GM12864 (cell line): ENCODE data around the gene NCF1.
"Not testable (repeated sequence)": the region's sequence is repeated elsewhere in the genome, so short reads cannot be mapped to it uniquely, and the experiment has no call there.

Source experiments
- DNase-seq: peaks from one replicate; pipeline ENCODE4 v3.0.0-alpha.2; 2011; ENCODE audit warnings: low read depth
- H3K4me3 ChIP-seq: 2 replicates; pipeline ENCODE4 v1.5.1; 2011; ENCODE audit warnings: mild to moderate bottlenecking, low read depth, low read length, control low read depth

Gene NCF1

DNA sequence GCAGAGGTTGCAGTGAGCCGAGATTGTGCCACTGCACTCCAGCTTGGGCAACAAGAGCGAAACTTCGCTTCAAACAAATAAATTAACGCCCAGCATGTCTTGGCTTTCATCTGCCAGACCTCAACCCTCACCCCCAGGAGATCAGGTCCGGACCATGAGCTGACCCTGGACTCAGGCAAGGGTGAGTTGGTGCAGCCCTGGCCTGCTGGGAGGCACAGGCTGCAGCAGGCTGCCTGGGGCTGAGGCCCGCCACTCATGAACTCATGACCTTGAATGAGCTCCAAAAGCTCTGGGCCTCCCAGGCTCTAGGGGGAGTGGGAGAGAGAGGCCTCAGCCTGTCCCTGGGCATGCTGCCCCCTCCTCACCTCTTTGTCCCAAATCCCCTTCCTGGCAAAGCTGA, 1.7 kb upstream of the NCF1 start:
- not testable (repeated sequence) for H3K4me3 ChIP-seq, DNase-seq

DNA sequence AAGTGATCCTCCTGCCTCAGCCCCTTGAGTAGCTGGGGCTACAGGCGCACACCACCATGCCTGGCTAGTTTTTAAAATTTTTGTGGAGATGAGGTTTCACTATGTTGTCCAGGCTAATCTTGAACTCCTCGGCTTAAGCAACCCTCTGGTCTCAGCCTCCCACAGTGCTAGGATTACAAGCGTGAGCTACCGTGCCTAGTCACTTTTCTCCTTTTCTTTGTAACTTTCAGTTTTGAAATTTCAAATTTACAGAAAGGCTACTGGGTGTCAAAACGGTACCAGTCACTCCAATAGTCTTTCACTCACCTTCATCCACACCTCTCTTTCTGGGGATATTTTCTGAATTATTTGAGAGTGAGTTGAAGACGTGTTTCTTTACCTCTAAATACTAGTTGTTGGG, 1.3 kb downstream of the NCF1 start:
- H3K4me3 ChIP-seq, DNase-seq: not testable (repeated sequence)

DNA sequence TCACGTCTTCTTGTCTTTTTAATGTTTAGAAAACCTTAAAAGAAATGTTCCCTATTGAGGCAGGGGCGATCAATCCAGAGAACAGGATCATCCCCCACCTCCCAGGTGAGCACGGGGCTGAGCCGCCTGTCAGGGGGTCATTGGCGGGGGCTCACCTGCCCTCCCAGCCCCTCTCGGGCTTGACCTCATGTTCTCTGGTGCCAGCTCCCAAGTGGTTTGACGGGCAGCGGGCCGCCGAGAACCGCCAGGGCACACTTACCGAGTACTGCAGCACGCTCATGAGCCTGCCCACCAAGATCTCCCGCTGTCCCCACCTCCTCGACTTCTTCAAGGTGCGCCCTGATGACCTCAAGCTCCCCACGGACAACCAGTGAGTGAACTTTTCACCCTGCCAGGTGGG, 5.2 kb downstream of the NCF1 start:
- not testable (repeated sequence) for H3K4me3 ChIP-seq, DNase-seq

DNA sequence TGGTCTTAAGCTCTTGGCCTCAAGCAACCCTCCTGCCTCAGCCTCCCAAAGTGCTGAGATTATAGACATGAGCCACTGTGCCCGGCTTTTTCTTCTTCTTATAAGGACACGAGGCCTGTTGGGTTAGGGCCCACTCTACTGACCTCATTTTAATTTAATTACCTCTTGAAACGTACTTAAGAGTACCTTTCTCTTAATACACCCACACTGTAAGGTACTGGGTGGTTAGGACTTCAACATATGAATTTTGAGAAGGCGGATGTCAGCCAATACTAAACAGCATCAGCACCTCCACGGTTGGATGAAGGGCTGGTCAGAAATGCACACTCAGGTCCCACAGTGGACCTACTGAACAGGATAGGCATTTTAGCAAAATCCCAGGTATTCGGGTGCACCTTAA, 7.9 kb downstream of the NCF1 start:
- not testable (repeated sequence) for DNase-seq, H3K4me3 ChIP-seq

DNA sequence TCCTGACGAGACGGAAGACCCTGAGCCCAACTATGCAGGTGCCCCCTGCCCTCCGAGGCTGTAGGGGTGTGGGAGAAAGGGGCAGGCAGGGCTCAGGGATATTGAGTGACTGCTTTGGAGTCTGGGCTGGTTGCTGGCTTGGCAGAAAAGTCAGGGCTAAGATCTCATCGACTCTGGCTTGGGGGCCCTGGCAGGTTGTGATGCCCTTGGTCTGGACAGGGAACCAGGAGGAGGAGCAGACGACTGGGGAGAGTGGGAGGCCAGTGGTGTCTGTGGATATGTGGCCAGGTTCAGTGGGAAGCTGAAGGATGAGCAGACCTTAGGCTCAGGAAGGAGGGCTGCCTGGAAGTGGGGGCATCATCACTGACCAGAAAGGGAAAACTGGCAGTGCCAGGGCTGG, 9.8 kb downstream of the NCF1 start:
- H3K4me3 ChIP-seq, DNase-seq: not testable (repeated sequence)

DNA sequence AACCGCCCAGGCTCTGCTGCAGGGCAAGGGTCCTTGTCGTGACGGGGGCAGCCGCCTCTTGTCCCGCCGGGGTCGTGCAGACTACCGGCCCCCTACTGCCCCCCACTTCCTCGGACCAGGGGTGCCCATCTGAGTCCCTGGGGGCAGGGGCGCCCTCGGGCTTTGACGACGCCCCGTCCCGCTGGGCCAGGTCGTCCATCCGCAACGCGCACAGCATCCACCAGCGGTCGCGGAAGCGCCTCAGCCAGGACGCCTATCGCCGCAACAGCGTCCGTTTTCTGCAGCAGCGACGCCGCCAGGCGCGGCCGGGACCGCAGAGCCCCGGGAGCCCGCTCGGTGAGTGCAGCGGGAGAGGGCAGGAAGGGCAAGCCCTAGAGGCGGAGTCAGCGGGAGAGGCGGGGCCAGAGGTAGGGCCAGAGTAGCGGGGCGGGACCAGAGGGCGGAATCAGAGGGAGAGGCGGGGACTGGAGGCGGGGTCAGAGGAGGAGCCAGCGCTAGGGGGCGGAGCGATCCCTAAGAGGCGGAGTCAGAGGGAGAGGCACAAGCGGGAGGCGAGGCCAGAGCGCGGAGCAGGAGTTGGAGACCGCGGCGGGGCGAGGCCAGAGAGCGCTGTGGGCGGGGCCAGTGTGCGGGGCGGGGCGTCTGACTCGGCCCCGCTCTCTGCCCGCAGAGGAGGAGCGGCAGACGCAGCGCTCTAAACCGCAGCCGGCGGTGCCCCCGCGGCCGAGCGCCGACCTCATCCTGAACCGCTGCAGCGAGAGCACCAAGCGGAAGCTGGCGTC, 14.7 kb downstream of the NCF1 start:
- peak overlapping the region; percentile 25; the same call in 1 of the 2 replicates for H3K4me3 ChIP-seq
- DNase-seq: peak; percentile 24

DNA sequence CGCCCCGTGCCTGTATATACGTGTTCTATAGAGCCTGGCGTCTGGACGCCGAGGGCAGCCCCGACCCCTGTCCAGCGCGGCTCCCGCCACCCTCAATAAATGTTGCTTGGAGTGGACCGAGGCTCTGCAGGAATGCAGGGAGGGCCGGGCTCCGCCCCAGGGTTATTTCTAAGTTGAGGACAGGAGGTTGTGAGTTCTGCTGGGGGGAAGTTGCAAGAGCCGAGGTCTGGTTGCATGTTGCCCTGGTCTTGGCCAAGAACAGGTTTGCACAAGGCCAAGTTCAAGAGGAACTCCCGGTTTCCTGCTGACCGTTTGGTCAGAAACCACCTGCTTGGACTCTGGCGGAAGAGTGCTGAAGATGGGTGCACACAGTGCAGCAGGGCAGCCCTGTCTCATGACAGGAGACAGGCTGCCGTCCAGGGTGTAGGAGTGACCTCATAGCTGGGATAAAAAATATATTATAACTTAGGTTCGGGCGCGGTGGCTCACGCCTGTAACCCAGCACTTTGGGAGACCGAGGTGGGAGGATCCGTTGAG, 15.5 kb downstream of the NCF1 start:
- not testable (repeated sequence) for DNase-seq, H3K4me3 ChIP-seq

DNA sequence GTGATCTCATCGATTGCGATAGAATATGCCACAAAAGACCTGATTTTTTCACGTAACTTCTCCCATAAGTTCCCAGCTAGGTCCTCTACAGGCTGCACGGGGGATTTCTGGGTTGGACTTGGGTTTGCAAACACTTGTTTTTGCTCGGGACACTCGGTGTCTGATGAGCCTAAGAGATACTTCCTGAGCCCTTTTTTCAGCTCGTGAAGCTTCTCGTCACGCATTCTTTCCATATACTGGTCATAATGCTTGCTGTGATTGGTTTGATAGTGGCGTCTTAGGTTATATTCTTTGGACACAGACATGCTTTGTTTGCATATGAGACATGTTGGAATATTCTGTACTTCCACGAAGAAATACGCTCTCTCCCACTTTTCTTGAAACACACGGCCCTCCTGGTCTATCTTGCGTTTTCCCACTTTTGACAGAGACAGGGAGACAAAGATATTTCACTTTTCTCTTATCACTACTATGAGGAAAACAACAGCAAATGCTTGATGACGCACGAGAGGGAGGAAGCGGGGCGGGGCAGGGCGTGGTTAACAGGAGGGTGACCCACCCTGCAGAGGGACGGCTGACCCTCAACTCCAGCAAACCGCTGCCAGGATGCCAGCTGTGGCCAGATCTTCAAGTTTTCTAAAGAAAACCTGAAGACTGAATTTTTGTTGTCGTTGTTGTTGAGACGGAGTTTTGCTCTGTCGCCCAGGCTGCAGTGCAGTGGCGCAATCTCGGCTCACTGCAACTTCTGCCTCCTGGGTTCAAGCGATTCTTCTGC, 24.2 kb downstream of the NCF1 start:
- DNase-seq, H3K4me3 ChIP-seq: not testable (repeated sequence)

DNA sequence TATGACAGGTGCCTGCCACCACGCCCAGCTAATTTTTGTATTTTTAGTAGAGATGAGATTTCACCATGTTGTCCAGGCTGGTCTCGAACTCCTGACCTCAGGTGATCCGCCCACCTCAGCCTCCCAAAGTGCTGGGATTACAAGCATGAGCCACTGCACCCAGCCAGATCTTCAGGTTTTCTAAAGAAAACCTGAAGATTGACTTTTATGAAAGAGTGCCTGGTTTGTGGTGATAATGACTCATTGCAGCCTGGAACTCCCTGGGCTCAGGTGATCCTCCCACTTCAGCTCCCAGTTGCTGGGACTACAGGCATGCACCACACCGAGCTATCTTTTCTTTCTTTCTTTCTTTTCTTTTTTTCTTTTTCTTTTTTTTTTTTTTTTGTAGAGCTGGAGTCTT, 24.8 kb downstream of the NCF1 start:
- not testable (repeated sequence) for DNase-seq, H3K4me3 ChIP-seq

DNA sequence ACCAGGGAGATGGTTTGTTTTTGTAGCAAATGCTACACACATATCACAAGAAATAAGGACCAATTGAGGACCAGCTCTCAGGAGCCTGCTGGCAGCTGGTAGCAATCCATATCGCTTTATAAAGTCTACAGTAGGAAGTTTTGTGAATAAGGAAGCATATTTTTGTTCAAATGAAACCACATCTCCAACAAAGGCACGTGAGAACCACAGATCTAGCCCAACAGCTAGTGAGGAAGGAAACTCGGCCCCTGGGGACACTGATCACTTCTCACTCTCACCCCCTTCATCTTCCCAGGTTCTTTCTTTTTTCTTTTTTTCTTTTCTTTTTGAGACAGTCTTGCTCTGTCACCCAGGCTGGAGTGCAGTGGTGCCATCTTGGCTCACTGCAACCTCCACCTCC, 42.1 kb downstream of the NCF1 start:
- DNase-seq, H3K4me3 ChIP-seq: not testable (repeated sequence)

DNA sequence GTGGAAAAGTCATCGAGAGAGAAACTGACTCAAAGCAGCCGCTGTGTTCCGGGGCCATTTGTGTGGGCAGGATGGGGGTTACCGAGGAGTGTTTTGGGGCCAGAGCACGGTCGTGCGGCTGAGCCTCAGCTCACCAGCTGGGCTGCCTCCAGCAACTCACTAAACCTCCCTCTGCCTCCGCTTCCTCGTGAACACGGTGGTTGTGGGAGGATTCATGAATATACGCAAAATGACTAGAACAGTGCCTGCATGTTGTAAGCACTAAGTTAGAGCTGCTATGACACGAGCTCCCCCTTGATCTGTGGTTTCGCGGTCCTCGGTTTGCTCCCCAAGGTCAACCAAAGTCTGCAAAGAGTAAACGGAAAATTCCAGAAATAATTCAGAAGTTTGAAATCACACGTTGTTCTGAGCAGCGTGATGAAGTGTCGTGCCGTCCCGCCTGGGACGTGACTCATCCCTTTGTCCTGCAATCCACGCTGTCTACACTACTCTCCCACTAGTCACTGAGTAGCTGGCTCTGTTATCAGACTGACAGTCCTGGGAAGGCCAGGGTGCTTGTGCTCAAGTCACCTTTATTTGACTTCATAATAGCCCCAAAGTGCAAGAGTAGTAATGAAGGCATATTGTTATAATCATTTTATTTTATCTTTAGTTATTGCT, 46.5 kb downstream of the NCF1 start:
- DNase-seq, H3K4me3 ChIP-seq: not testable (repeated sequence)

DNA sequence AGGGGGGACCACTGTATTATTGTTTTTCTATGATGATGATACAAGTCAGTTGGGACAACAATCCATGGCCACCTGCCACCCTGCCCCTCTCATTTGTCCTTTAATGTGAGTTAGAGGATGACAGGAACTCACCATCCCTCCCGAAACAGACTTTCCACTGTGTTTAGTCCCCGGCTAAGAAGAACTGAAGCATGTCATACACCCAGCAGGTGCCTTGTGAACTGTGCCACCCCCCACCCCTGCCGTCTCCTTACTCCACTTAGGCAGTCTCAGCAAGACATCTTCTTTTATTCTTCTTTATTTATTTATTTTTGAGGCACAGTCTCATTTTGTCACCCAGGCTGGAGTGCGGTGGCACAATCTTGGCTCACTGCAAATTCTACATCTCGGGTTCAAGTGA, 47.4 kb downstream of the NCF1 start:
- DNase-seq, H3K4me3 ChIP-seq: not testable (repeated sequence)

DNA sequence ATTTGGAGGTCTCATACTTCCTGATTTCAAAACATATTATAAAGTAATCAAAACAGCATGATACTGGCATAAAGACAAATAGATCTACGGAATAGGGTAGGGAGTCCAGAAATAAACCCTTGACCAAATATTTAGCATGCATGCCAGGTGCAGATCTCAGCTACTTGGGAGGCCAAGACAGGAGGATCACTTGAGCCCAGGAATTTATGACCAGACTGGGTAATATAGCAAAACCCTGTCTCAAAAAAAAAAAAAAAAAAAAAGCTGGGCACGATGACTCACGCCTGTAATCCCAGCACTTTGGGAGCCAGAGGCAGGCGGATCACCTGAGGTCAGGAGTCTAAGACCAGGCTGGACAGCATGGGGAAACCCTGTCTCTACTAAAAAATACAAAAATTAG, 56.1 kb downstream of the NCF1 start:
- H3K4me3 ChIP-seq, DNase-seq: not testable (repeated sequence)

DNA sequence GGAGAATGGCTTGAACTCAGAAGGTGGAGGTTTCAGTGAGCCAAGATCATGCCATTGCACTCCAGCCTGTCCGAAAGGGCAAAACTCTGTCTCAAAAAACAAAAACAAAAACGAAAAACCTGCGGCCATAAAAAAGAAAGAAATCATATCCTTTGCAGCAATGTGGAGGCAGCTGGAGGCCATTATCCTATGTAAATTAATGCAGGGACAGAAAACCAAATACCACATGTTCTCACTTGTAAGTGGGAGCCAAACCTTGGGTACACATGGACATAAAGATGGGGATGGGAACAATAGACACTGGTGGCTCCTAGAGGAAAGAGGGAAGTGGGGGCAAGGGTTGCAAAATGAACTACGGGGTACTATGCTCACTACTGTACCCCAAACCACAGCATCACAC, 56.6 kb downstream of the NCF1 start:
- not testable (repeated sequence) for DNase-seq, H3K4me3 ChIP-seq
